Neural cell (in vitro differentiated cells): ENCODE results near the gene CLNK. TPM values are rescaled to one million over a fixed set of nuclear protein-coding genes. Genes with fewer than 3 reads are reported as not detected.

Experiments
- H2AFZ ChIP-seq: fragments of 200-600, 300-800 bp; sonication (generic), shearing (Covaris generic); 2 replicates; pipeline ENCODE4 v1.6.0; 2014; ENCODE audit warnings: low read depth, mild to moderate bottlenecking, antibody characterized with exemption, low read length, moderate library complexity
- H3F3A ChIP-seq: fragments of 200-600 bp; shearing (Covaris generic); 2 replicates; pipeline ENCODE4 v1.6.1; 2016; ENCODE audit warnings: mild to moderate bottlenecking, moderate library complexity, mixed read lengths, antibody characterized with exemption, low read length; ENCODE audit not compliant: insufficient read depth, poor library complexity, severe bottlenecking
- H3K27ac ChIP-seq: fragments of 200-600, 300-800 bp; sonication (generic), shearing (Covaris generic); 2 replicates; pipeline ENCODE4 v1.5.1; 2014; ENCODE audit warnings: mild to moderate bottlenecking, low read length, moderate library complexity
- H3K27me3 ChIP-seq: fragments of 300-800, 200-600 bp; sonication (generic), shearing (Covaris generic); 2 replicates; pipeline ENCODE4 v1.6.0; 2014; ENCODE audit warnings: mild to moderate bottlenecking, low read depth, low read length, moderate library complexity; ENCODE audit not compliant: insufficient read depth
- H3K36me3 ChIP-seq: fragments of 300-800, 200-600 bp; sonication (generic), shearing (Covaris generic); 2 replicates; pipeline ENCODE4 v1.5.1; 2014; ENCODE audit warnings: mild to moderate bottlenecking, antibody characterized with exemption, low read length, moderate library complexity; ENCODE audit not compliant: insufficient read depth
- H3K4me2 ChIP-seq: fragments of 300-800, 200-600 bp; sonication (generic), shearing (Covaris generic); 2 replicates; pipeline ENCODE4 v1.6.0; 2014; ENCODE audit warnings: mild to moderate bottlenecking, low read length
- H3K4me3 ChIP-seq: fragments of 300-800, 200-600 bp; sonication (generic), shearing (Covaris generic); 2 replicates; pipeline ENCODE4 v1.5.1; 2014; ENCODE audit warnings: mild to moderate bottlenecking, low read length, moderate library complexity
- H3K79me2 ChIP-seq: fragments of 200-600 bp; shearing (Covaris generic); replicated peaks from 2 replicates; pipeline ENCODE4 v1.6.0; 2014; ENCODE audit warnings: mild to moderate bottlenecking, low read length, moderate library complexity; ENCODE audit not compliant: insufficient read depth
- H3K9ac ChIP-seq: fragments of 300-800, 200-600 bp; sonication (generic), shearing (Covaris generic); 2 replicates; pipeline ENCODE4 v1.6.1; 2016; ENCODE audit warnings: mild to moderate bottlenecking, low read length, mixed read lengths
- H3K9me2 ChIP-seq: fragments of 200-600 bp; shearing (Covaris generic); 2 replicates; pipeline ENCODE4 v1.6.1; 2016; ENCODE audit warnings: mild to moderate bottlenecking, low read length, mixed read lengths; ENCODE audit not compliant: insufficient read depth
- H3K9me3 ChIP-seq: fragments of 200-600, 300-800 bp; sonication (generic), shearing (Covaris generic); 2 replicates; pipeline ENCODE4 v1.6.1; 2016; ENCODE audit warnings: mild to moderate bottlenecking, mixed run types, low read length, moderate library complexity, mixed read lengths
- H4K20me1 ChIP-seq: fragments of 200-600 bp; shearing (Covaris generic); 2 replicates; pipeline ENCODE4 v1.6.1; 2016; ENCODE audit warnings: mild to moderate bottlenecking, mixed run types; ENCODE audit not compliant: insufficient read depth
- CTCF ChIP-seq: fragments of 450-650 bp; IDR thresholded peaks from 2 replicates; pipeline ENCODE4 v1.5.1; 2014; ENCODE audit warnings: antibody characterized with exemption, mild to moderate bottlenecking, moderate library complexity; ENCODE audit not compliant: poor library complexity, severe bottlenecking
- EP300 ChIP-seq: fragments of 450-650 bp; conservative IDR thresholded peaks from 2 replicates; pipeline ENCODE4 v1.6.1; 2014; ENCODE audit warnings: antibody characterized with exemption, mild to moderate bottlenecking, moderate library complexity; ENCODE audit not compliant: poor library complexity, severe bottlenecking
- EZH2 ChIP-seq: fragments of 200-600, 300-800 bp; shearing (Covaris generic), sonication (generic); IDR thresholded peaks from 2 replicates; pipeline ENCODE4 v1.6.1; 2014; ENCODE audit warnings: antibody characterized with exemption, low read length, borderline replicate concordance, mild to moderate bottlenecking; ENCODE audit not compliant: insufficient read depth, poor library complexity, severe bottlenecking
- MXI1 ChIP-seq: fragments of 450-650 bp; conservative IDR thresholded peaks from 2 replicates; pipeline ENCODE4 v1.6.1; 2014; ENCODE audit warnings: antibody characterized with exemption, mild to moderate bottlenecking; ENCODE audit not compliant: poor library complexity, severe bottlenecking
- POLR2AphosphoS5 ChIP-seq: IDR thresholded peaks from 2 replicates; pipeline ENCODE4 v1.6.1; 2012
- RAD21 ChIP-seq: fragments of 450-650 bp; conservative IDR thresholded peaks from 2 replicates; pipeline ENCODE4 v1.6.1; 2014; ENCODE audit warnings: antibody characterized with exemption, mild to moderate bottlenecking, moderate library complexity
- SMC3 ChIP-seq: fragments of 450-650 bp; conservative IDR thresholded peaks from 2 replicates; pipeline ENCODE4 v1.6.1; 2014; ENCODE audit warnings: antibody characterized with exemption, mild to moderate bottlenecking, moderate library complexity; ENCODE audit not compliant: poor library complexity
- TAF1 ChIP-seq: IDR thresholded peaks from 2 replicates; pipeline ENCODE4 v1.6.1; 2012; ENCODE audit warnings: low read depth
- polyA plus RNA-seq: library from polyadenylated mRNA; depleted of rRNA; stranded (reverse); fragments of >200 nt; gene quantifications from 2 replicates; pipeline ENCODE4 v1.2.3, GENCODE V29; 2014
- TF ChIP-seq, protein P1 (sequence below): IDR thresholded peaks from 2 replicates; pipeline ENCODE4 v1.6.1; 2012; ENCODE audit warnings: borderline replicate concordance

Gene CLNK
- polyA plus RNA-seq, 1 donor from 2014 or later, result not detected

GRCh38 chr4:10713591-10713990, 29.0 kb upstream of the CLNK start:
- no peak for TF ChIP-seq RAD21
- TF ChIP-seq EZH2, result no peak
- TF ChIP-seq TAF1, result no peak
- no peak for TF ChIP-seq CTCF
- TF ChIP-seq EP300, result no peak
- no peak for TF ChIP-seq MXI1
- no peak for TF ChIP-seq POLR2AphosphoS5
- TF ChIP-seq, protein P1, sequence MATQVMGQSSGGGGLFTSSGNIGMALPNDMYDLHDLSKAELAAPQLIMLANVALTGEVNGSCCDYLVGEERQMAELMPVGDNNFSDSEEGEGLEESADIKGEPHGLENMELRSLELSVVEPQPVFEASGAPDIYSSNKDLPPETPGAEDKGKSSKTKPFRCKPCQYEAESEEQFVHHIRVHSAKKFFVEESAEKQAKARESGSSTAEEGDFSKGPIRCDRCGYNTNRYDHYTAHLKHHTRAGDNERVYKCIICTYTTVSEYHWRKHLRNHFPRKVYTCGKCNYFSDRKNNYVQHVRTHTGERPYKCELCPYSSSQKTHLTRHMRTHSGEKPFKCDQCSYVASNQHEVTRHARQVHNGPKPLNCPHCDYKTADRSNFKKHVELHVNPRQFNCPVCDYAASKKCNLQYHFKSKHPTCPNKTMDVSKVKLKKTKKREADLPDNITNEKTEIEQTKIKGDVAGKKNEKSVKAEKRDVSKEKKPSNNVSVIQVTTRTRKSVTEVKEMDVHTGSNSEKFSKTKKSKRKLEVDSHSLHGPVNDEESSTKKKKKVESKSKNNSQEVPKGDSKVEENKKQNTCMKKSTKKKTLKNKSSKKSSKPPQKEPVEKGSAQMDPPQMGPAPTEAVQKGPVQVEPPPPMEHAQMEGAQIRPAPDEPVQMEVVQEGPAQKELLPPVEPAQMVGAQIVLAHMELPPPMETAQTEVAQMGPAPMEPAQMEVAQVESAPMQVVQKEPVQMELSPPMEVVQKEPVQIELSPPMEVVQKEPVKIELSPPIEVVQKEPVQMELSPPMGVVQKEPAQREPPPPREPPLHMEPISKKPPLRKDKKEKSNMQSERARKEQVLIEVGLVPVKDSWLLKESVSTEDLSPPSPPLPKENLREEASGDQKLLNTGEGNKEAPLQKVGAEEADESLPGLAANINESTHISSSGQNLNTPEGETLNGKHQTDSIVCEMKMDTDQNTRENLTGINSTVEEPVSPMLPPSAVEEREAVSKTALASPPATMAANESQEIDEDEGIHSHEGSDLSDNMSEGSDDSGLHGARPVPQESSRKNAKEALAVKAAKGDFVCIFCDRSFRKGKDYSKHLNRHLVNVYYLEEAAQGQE, result no peak
- TF ChIP-seq SMC3, result no peak
- H3K79me2 ChIP-seq, result no peaks in the 10 kb centered on the region
- no peaks in the 10 kb centered on the region for H3K36me3 ChIP-seq
- H3F3A ChIP-seq, result no peaks in the 10 kb centered on the region
- H3K4me2 ChIP-seq, result no peak overlapping the region
- H2AFZ ChIP-seq, result no peak overlapping the region
- H3K4me3 ChIP-seq, result no peak overlapping the region
- H3K9me3 ChIP-seq, result no peaks in the 10 kb centered on the region
- H4K20me1 ChIP-seq, result no peaks in the 10 kb centered on the region
- H3K9me2 ChIP-seq, result no peaks in the 10 kb centered on the region
- H3K27ac ChIP-seq, result no peak overlapping the region
- H3K9ac ChIP-seq, result no peak overlapping the region
- no peaks in the 10 kb centered on the region for H3K27me3 ChIP-seq

DNA sequence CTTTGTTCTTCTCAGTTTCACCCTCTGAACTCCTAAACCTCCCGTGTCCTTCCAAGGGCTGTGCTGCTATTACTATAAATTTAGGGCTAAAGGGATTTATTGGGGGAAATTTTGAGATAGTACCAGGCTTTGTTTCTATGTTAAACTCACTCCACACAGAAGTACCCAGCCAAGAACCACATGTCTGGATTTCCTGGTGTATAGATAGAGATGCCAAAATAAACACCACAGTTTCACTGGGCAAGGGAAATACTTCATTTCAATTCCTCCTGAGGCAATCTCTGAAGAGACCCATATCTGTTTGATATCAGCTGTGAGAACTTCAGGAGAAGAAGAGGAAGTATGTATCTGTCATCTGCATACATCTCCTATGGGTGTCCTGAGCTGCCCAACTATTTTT, 21.7 kb upstream of the CLNK start:
- Histone ChIP-seq H3K4me3 (no peak overlapping the region), H4K20me1 (no peaks in the 10 kb centered on the region), H3K27ac (no peak overlapping the region), H3K9me2 (no peaks in the 10 kb centered on the region), H3F3A (no peaks in the 10 kb centered on the region), H3K4me2 (no peak overlapping the region), H3K27me3 (no peaks in the 10 kb centered on the region), H3K9ac (no peak overlapping the region), H3K9me3 (no peaks in the 10 kb centered on the region), H2AFZ (no peak overlapping the region), H3K36me3 (no peaks in the 10 kb centered on the region), H3K79me2 (no peaks in the 10 kb centered on the region)
- TF ChIP-seq POLR2AphosphoS5, result no peak
- TF ChIP-seq CTCF, result no peak
- TF ChIP-seq EZH2, result no peak
